Thyroid gland (tissue), 4 donors: ENCODE measurements around the gene CDC123.

Experiments used
- POLR2A ChIP-seq, 2 donors: fragments of 450-650 bp; IDR thresholded peaks; one replicate each; pipeline ENCODE4 v1.6.1; 2017; ENCODE audit warnings: antibody characterized with exemption in 2 of 2, mild to moderate bottlenecking in 2 of 2, moderate library complexity in 1 of 2
- TF ChIP-seq, protein P1 (sequence below), 6 experiments: fragments of 200-600 bp in 3 of 6; fragments of 450-650 bp in 3 of 6; sonication (generic) in 3 of 6; IDR thresholded peaks; one replicate each; pipeline ENCODE4 v1.5.1; 2016 to 2019; ENCODE audit warnings: antibody characterized with exemption in 6 of 6, mild to moderate bottlenecking in 2 of 6, inconsistent platforms in 1 of 6, moderate library complexity in 1 of 6

- TF ChIP-seq, protein P1, sequence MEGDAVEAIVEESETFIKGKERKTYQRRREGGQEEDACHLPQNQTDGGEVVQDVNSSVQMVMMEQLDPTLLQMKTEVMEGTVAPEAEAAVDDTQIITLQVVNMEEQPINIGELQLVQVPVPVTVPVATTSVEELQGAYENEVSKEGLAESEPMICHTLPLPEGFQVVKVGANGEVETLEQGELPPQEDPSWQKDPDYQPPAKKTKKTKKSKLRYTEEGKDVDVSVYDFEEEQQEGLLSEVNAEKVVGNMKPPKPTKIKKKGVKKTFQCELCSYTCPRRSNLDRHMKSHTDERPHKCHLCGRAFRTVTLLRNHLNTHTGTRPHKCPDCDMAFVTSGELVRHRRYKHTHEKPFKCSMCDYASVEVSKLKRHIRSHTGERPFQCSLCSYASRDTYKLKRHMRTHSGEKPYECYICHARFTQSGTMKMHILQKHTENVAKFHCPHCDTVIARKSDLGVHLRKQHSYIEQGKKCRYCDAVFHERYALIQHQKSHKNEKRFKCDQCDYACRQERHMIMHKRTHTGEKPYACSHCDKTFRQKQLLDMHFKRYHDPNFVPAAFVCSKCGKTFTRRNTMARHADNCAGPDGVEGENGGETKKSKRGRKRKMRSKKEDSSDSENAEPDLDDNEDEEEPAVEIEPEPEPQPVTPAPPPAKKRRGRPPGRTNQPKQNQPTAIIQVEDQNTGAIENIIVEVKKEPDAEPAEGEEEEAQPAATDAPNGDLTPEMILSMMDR (IDR thresholded peaks at IDR 0.05): no peak
- no peak for TF ChIP-seq POLR2A (IDR thresholded peaks at IDR 0.05)
Measured at GRCh38 chr10:12255048-12255447, 59.1 kb downstream of the CDC123 start.
